A549 (cell line): Measurements from ENCODE around the gene GRM6.

Source experiments
- CHD4 ChIP-seq: fragments of 200-600 bp; sonication (generic); IDR thresholded peaks from 2 replicates; pipeline ENCODE4 v1.6.1; 2016; ENCODE audit warnings: antibody characterized with exemption, mild to moderate bottlenecking, borderline replicate concordance
- EP300 ChIP-seq, 2 experiments: fragments of >200 bp; sonication (Bioruptor Twin); formaldehyde crosslinking; IDR thresholded peaks; 2 replicates in 1 of 2; 3 replicates in 1 of 2; pipeline ENCODE4 v1.6.1; 2016 to 2017
- ESRRA ChIP-seq: fragments of 150-350 bp; IDR thresholded peaks from 2 replicates; pipeline ENCODE4 v1.6.1; 2014; ENCODE audit warnings: mild to moderate bottlenecking, low read length, borderline replicate concordance
- JUNB ChIP-seq: fragments of >200 bp; sonication (Bioruptor Twin); formaldehyde crosslinking; IDR thresholded peaks from 2 replicates; pipeline ENCODE4 v1.6.1; 2016
- MAFK ChIP-seq: fragments of 450-650 bp; IDR thresholded peaks from 2 replicates; pipeline ENCODE4 v1.6.1; 2014; ENCODE audit not compliant: partially characterized antibody
- MAZ ChIP-seq: fragments of 150-350 bp; IDR thresholded peaks from 2 replicates; pipeline ENCODE4 v1.6.1; 2014; ENCODE audit warnings: antibody characterized with exemption, low read depth, low read length, borderline replicate concordance
- NFE2L2 ChIP-seq: fragments of 150-350 bp; conservative IDR thresholded peaks from 2 replicates; pipeline ENCODE4 v1.6.1; 2014; ENCODE audit warnings: low read length
- POLR2A ChIP-seq: IDR thresholded peaks from 2 replicates; pipeline ENCODE4 v1.6.1; 2012; ENCODE audit warnings: mild to moderate bottlenecking, low read length
- RFX5 ChIP-seq: fragments of 450-650 bp; IDR thresholded peaks from 2 replicates; pipeline ENCODE4 v1.7.1; 2014; ENCODE audit warnings: antibody characterized with exemption, mild to moderate bottlenecking, moderate library complexity
- SREBF2 ChIP-seq: fragments of 450-650 bp; IDR thresholded peaks from 2 replicates; pipeline ENCODE4 v1.6.1; 2014; ENCODE audit warnings: mild to moderate bottlenecking, moderate library complexity
- USF2 ChIP-seq: fragments of 450-650 bp; IDR thresholded peaks from 2 replicates; pipeline ENCODE4 v1.6.1; 2014; ENCODE audit warnings: antibody characterized with exemption
- TF ChIP-seq, protein P1 (sequence below): fragments of >200 bp; sonication (Bioruptor Twin); formaldehyde crosslinking; IDR thresholded peaks from 3 replicates; pipeline ENCODE4 v1.5.1; 2016
- TF ChIP-seq, protein P2 (sequence below): fragments of 200-600 bp; sonication (generic); IDR thresholded peaks from 2 replicates; pipeline ENCODE4 v1.6.1; 2016; ENCODE audit warnings: antibody characterized with exemption, mild to moderate bottlenecking, moderate library complexity

DNA sequence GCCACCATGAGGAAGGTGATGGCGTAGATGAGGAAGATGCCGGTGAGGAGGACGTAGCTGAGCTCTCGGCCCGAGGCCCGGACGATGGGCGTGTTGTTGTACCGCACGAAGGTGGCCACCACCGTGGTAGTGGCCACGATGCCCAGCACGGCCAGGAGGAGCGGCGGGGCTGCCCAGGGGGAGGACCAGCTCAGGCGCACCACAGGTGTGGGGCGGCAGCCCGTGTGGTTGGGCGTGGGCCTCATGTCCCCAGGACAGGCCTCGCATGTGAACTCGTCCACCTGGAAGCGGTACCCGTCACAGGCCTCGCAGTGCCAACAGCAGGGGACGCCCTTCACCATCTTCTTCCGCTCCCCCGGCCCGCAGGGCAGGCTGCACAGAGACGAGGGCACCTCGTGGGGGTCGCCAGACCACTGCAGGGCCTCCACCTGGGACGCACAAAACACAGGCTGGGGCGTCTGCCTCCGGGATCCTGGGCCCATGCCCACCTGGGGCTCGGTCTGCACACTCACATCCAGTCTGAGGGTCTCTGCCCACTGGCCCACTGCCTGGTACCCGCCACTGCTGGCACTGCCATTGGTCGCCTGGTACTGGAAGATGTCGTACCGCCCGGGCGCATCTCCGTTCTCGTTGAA, 8.7 kb downstream of the GRM6 start:
- TF ChIP-seq, protein P1, sequence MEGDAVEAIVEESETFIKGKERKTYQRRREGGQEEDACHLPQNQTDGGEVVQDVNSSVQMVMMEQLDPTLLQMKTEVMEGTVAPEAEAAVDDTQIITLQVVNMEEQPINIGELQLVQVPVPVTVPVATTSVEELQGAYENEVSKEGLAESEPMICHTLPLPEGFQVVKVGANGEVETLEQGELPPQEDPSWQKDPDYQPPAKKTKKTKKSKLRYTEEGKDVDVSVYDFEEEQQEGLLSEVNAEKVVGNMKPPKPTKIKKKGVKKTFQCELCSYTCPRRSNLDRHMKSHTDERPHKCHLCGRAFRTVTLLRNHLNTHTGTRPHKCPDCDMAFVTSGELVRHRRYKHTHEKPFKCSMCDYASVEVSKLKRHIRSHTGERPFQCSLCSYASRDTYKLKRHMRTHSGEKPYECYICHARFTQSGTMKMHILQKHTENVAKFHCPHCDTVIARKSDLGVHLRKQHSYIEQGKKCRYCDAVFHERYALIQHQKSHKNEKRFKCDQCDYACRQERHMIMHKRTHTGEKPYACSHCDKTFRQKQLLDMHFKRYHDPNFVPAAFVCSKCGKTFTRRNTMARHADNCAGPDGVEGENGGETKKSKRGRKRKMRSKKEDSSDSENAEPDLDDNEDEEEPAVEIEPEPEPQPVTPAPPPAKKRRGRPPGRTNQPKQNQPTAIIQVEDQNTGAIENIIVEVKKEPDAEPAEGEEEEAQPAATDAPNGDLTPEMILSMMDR, result no peak
- no peak for TF ChIP-seq NFE2L2
- no peak for TF ChIP-seq SREBF2
- no peak for TF ChIP-seq CHD4
- no peak for TF ChIP-seq USF2
- TF ChIP-seq JUNB, result no peak
- TF ChIP-seq ESRRA, result no peak
- no peak for TF ChIP-seq POLR2A
- TF ChIP-seq, protein P2, sequence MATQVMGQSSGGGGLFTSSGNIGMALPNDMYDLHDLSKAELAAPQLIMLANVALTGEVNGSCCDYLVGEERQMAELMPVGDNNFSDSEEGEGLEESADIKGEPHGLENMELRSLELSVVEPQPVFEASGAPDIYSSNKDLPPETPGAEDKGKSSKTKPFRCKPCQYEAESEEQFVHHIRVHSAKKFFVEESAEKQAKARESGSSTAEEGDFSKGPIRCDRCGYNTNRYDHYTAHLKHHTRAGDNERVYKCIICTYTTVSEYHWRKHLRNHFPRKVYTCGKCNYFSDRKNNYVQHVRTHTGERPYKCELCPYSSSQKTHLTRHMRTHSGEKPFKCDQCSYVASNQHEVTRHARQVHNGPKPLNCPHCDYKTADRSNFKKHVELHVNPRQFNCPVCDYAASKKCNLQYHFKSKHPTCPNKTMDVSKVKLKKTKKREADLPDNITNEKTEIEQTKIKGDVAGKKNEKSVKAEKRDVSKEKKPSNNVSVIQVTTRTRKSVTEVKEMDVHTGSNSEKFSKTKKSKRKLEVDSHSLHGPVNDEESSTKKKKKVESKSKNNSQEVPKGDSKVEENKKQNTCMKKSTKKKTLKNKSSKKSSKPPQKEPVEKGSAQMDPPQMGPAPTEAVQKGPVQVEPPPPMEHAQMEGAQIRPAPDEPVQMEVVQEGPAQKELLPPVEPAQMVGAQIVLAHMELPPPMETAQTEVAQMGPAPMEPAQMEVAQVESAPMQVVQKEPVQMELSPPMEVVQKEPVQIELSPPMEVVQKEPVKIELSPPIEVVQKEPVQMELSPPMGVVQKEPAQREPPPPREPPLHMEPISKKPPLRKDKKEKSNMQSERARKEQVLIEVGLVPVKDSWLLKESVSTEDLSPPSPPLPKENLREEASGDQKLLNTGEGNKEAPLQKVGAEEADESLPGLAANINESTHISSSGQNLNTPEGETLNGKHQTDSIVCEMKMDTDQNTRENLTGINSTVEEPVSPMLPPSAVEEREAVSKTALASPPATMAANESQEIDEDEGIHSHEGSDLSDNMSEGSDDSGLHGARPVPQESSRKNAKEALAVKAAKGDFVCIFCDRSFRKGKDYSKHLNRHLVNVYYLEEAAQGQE, result no peak
- no peak for TF ChIP-seq EP300 (IDR thresholded peaks at IDR 0.05)
- TF ChIP-seq MAFK, result no peak
- TF ChIP-seq RFX5, result no peak
- TF ChIP-seq MAZ, result no peak
